IPS DF 6.9 (cell line): ENCODE results near the gene ARHGAP22.

Experiments used
- DNase-seq: peaks from one replicate; pipeline ENCODE4 v3.0.0-alpha.2; 2013; ENCODE audit warnings: low read depth, low spot score
- H3K27ac ChIP-seq: one replicate; pipeline ENCODE4 v1.5.1; 2013; ENCODE audit warnings: low read length, control low read depth
- H3K27me3 ChIP-seq: 2 replicates; pipeline ENCODE4 v1.6.1; 2013; ENCODE audit warnings: mild to moderate bottlenecking, low read length; ENCODE audit not compliant: control insufficient read depth, insufficient read depth
- H3K36me3 ChIP-seq: 2 replicates; pipeline ENCODE4 v1.6.1; 2013; ENCODE audit warnings: low read length; ENCODE audit not compliant: control insufficient read depth, insufficient read depth
- H3K4me1 ChIP-seq: 2 replicates; pipeline ENCODE4 v1.6.1; 2013; ENCODE audit warnings: low read length; ENCODE audit not compliant: control insufficient read depth, insufficient read depth
- H3K4me3 ChIP-seq: 2 replicates; pipeline ENCODE4 v1.5.1; 2013; ENCODE audit warnings: mild to moderate bottlenecking, low read length
- H3K9me3 ChIP-seq: 2 replicates; pipeline ENCODE4 v1.6.1; 2013; ENCODE audit warnings: low read length, inconsistent platforms; ENCODE audit not compliant: control insufficient read depth, insufficient read depth
- WGBS: extraction: QIAGEN DNeasy Blood & Tissue Kit; methylation state at CpG from one replicate; pipeline ENCODE4 v1.1.7; 2013; ENCODE audit warnings: mixed read lengths, missing lambda C conversion rate; ENCODE audit not compliant: insufficient read length, insufficient coverage; 5-methylcytosine and 5-hydroxymethylcytosine counted together

ARHGAP22 gene

GRCh38 chr10:48522011-48522765 lies 82.7 kb downstream of the ARHGAP22 start:
- Histone ChIP-seq H3K4me3 (no peak overlapping the region), H3K36me3 (no peaks in the 10 kb centered on the region), H3K27ac (no peak overlapping the region), H3K4me1 (peaks cover 1% of the 10 kb centered on the region), H3K9me3 (no peaks in the 10 kb centered on the region), H3K27me3 (no peaks in the 10 kb centered on the region)
- DNase-seq: no peak
- no CpG with 5 or more reads among the region's 7 CpGs for WGBS

GRCh38 chr10:48520594-48520993 lies 84.3 kb downstream of the ARHGAP22 start:
- WGBS: no CpG with 5 or more reads among the region's 7 CpGs
- H3K4me1 ChIP-seq: peaks cover 1% of the 10 kb centered on the region

GRCh38 chr10:48520184-48520506 lies 84.7 kb downstream of the ARHGAP22 start:
- no CpG with 5 or more reads among the region's 3 CpGs for WGBS
- no peaks in the 10 kb centered on the region for H3K9me3 ChIP-seq
- peaks cover 1% of the 10 kb centered on the region for H3K4me1 ChIP-seq
- no peak overlapping the region for H3K27ac ChIP-seq
- H3K36me3 ChIP-seq: no peaks in the 10 kb centered on the region
- DNase-seq: no peak
- no peak overlapping the region for H3K4me3 ChIP-seq
- no peaks in the 10 kb centered on the region for H3K27me3 ChIP-seq

More at GRCh38 chr10:48520594-48520993, 84.3 kb downstream of the ARHGAP22 start:
- Histone ChIP-seq H3K4me3 (no peak overlapping the region), H3K27me3 (no peaks in the 10 kb centered on the region), H3K36me3 (no peaks in the 10 kb centered on the region), H3K9me3 (no peaks in the 10 kb centered on the region), H3K27ac (no peak overlapping the region)
- no peak for DNase-seq

GRCh38 chr10:48519481-48520183 lies 85.2 kb downstream of the ARHGAP22 start:
- Histone ChIP-seq H3K27ac (no peak overlapping the region), H3K4me3 (no peak overlapping the region), H3K9me3 (no peaks in the 10 kb centered on the region), H3K36me3 (no peaks in the 10 kb centered on the region), H3K4me1 (peaks cover 1% of the 10 kb centered on the region), H3K27me3 (no peaks in the 10 kb centered on the region)
- no CpG with 5 or more reads among the region's 12 CpGs for WGBS
- no peak for DNase-seq

- no CpG with 5 or more reads among the region's 4 CpGs for WGBS
- Histone ChIP-seq H3K4me1 (peaks cover 1% of the 10 kb centered on the region; the same call in 1 of the 2 replicates), H3K36me3 (no peaks in the 10 kb centered on the region), H3K4me3 (no peak overlapping the region), H3K9me3 (no peaks in the 10 kb centered on the region), H3K27me3 (no peaks in the 10 kb centered on the region), H3K27ac (no peak overlapping the region)
- no peak for DNase-seq
These were observed 85.9 kb downstream of the ARHGAP22 start for GRCh38 chr10:48518986-48519385.

GRCh38 chr10:48517911-48518811 lies 86.7 kb downstream of the ARHGAP22 start:
- Histone ChIP-seq H3K27me3 (no peaks in the 10 kb centered on the region), H3K36me3 (no peaks in the 10 kb centered on the region), H3K4me3 (no peak overlapping the region), H3K9me3 (no peaks in the 10 kb centered on the region), H3K27ac (no peak overlapping the region), H3K4me1 (peaks cover 1% of the 10 kb centered on the region; the same call in 1 of the 2 replicates)
- WGBS: no CpG with 5 or more reads among the region's 13 CpGs
- no peak for DNase-seq

GRCh38 chr10:48517482-48517881 lies 87.4 kb downstream of the ARHGAP22 start:
- no CpG with 5 or more reads among the region's 9 CpGs for WGBS
- Histone ChIP-seq H3K27ac (no peak overlapping the region), H3K9me3 (no peaks in the 10 kb centered on the region), H3K4me1 (peaks cover 1% of the 10 kb centered on the region; the same call in 1 of the 2 replicates), H3K27me3 (no peaks in the 10 kb centered on the region), H3K4me3 (no peak overlapping the region), H3K36me3 (no peaks in the 10 kb centered on the region)
- DNase-seq: no peak

GRCh38 chr10:48516911-48517310 lies 88.0 kb downstream of the ARHGAP22 start:
- WGBS: no CpG with 5 or more reads among the region's 3 CpGs
- no peak overlapping the region for H3K4me3 ChIP-seq
- H3K9me3 ChIP-seq: no peaks in the 10 kb centered on the region
- peaks cover 1% of the 10 kb centered on the region; the same call in 1 of the 2 replicates for H3K4me1 ChIP-seq
- H3K27me3 ChIP-seq: no peaks in the 10 kb centered on the region
- DNase-seq: no peak
- no peak overlapping the region for H3K27ac ChIP-seq
- H3K36me3 ChIP-seq: no peaks in the 10 kb centered on the region

- H3K9me3 ChIP-seq: no peaks in the 10 kb centered on the region
These were observed 90.0 kb downstream of the ARHGAP22 start for GRCh38 chr10:48514916-48515315.

GRCh38 chr10:48514255-48514654 lies 90.6 kb downstream of the ARHGAP22 start:
- H3K9me3 ChIP-seq: no peaks in the 10 kb centered on the region
- H3K4me1 ChIP-seq: peaks cover 1% of the 10 kb centered on the region; the same call in 1 of the 2 replicates
- no peaks in the 10 kb centered on the region for H3K36me3 ChIP-seq
- no peak for DNase-seq
- H3K27me3 ChIP-seq: no peaks in the 10 kb centered on the region
- no peak overlapping the region for H3K27ac ChIP-seq
- no peak overlapping the region for H3K4me3 ChIP-seq
- no CpG with 5 or more reads among the region's 1 CpG for WGBS

More at GRCh38 chr10:48514916-48515315, 90.0 kb downstream of the ARHGAP22 start:
- no peak overlapping the region for H3K27ac ChIP-seq
- no peak overlapping the region for H3K4me3 ChIP-seq
- WGBS: no CpG with 5 or more reads among the region's 1 CpG
- no peaks in the 10 kb centered on the region for H3K27me3 ChIP-seq
- DNase-seq: no peak
- peaks cover 1% of the 10 kb centered on the region; the same call in 1 of the 2 replicates for H3K4me1 ChIP-seq
- H3K36me3 ChIP-seq: no peaks in the 10 kb centered on the region
